ENCODE results near the gene PON3. TPM values are rescaled to one million over a fixed set of nuclear protein-coding genes. Genes with fewer than 3 reads are reported as not detected.

PON3 gene
- total and polyA plus RNA-seq, 2 of the 8 experiments (the other 6 are each of a cell fraction or from before 2014, with no cell fraction given): not detected

- TF ChIP-seq CHD7 (IDR thresholded peaks at IDR 0.05; ENCODE audit: insufficient replicate concordance, low read length) (no peak), E2F6 (IDR thresholded peaks at IDR 0.05) (no peak), SUZ12 (IDR thresholded peaks at IDR 0.05; ENCODE audit: low read length) (no peak), TAF1 (IDR thresholded peaks at IDR 0.05; ENCODE audit: low read depth, low read length) (no peak), BACH1 (IDR thresholded peaks at IDR 0.05; ENCODE audit: low read length) (no peak), JUN (IDR thresholded peaks at IDR 0.05; ENCODE audit: low read depth, low read length) (no peak), SAP30 (IDR thresholded peaks at IDR 0.05; ENCODE audit: insufficient read depth, insufficient replicate concordance, low read length) (no peak), PHF8 (conservative IDR thresholded peaks at IDR 0.05; ENCODE audit: low read depth, low read length) (no peak), CREB1 (IDR thresholded peaks at IDR 0.05) (no peak)
These were observed 45.1 kb upstream of the PON3 start (continued) for GRCh38 chr7:95441042-95441823.
